Measurements from ENCODE around the gene AGAP3.

GRCh38 chr7:151093748-151094147, 7.5 kb downstream of the AGAP3 start:
- TF ChIP-seq POLR2AphosphoS5 (IDR thresholded peaks at IDR 0.05; ENCODE audit: low read depth, low read length) = no peak
- no peak for TF ChIP-seq POLR2A (IDR thresholded peaks at IDR 0.05; ENCODE audit: low read depth, low read length)
- no peak for TF ChIP-seq TAF1 (IDR thresholded peaks at IDR 0.05; ENCODE audit: low read depth, low read length)
- TF ChIP-seq POU2F2 (IDR thresholded peaks at IDR 0.05; ENCODE audit: low read depth, low read length) = no peak
- no peak for TF ChIP-seq PAX5 (IDR thresholded peaks at IDR 0.05; ENCODE audit: insufficient read depth, low read length, severe bottlenecking)

Data from GM12891 (cell line).